KBM-7 (cell line): ENCODE results near the gene PLOD1.
A peak's percentile ranks its signal among the peaks of the same experiment; 100 is the strongest.
"Not testable (repeated sequence)": the region's sequence is repeated elsewhere in the genome, so short reads cannot be mapped to it uniquely, and the experiment has no call there.

Experiments
- DNase-seq: peaks from one replicate; pipeline ENCODE4 v3.0.0-alpha.2; 2015
- in situ Hi-C: fragments of 300-500 bp; cut with MboI; formaldehyde crosslinking; loops from 2 replicates; pipeline ENCODE4 v1.14.3; 2020; ENCODE audit warnings: low sequenced_read_pairs, low pct_unique_long_range_greater_than_20kb, mixed read lengths

PLOD1 gene

DNA sequence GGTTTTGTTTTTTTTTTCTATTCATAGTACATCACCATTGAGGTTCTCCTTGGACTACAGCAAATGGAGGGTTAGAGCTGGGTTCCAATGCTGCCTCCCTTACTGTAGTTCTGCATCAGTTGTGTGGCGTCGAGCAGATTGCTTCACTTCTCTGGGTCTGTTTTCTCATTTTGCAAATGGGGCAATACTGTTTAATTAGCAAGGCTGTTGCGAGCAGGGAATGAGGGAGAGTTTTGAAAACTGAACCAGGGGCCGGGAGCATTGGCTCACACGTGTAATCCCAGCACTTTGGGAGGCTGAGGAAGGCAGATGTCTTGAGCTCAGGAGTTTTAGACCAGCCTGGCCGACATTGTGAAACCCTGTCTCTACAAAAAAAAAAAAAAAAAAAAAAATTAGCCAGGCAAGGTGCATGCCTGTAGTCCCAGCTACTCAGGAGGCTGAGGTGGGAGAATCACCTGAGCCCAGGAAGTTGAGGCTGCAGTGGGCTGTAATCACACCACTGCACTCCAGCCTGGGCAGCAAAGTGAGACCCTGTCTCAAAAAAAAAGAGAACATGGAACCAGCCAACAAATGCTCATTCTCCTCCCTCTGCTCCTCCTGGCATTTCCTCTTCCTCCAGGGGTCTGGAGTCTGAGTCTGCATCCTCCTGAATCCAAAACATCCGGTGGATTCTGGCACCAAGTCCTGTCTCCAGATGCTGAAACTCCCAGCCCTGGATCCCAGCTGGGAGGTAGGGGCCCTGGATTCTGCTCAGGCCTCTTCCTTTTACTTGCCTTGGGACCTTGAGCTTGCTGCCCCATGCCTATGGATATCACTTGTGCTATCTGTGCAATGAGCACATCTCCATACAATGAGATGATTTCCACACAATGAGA is 3.7 kb upstream of the PLOD1 start:
- DNase-seq = peak; percentile 20
- in situ Hi-C loops = no loop called here

DNA sequence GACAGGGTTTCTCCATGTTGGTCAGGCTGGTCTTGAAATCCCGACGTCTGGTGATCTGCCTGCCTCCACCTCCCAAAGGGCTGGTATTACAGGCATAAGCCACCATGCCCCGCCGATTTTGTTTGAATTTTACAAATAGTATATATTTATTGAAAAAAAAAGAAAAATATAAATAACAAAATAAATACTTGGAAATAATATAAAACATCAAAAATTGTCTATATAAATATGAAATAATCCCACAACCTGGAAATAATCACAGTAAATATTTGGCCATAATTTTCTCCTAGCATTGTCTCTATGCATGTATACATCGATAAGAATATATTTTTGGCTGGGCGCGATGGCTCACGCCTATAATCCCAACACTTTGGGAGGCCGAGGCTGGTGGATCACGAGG is 2.7 kb upstream of the PLOD1 start:
- in situ Hi-C loops = no loop called here
- no peak for DNase-seq

DNA sequence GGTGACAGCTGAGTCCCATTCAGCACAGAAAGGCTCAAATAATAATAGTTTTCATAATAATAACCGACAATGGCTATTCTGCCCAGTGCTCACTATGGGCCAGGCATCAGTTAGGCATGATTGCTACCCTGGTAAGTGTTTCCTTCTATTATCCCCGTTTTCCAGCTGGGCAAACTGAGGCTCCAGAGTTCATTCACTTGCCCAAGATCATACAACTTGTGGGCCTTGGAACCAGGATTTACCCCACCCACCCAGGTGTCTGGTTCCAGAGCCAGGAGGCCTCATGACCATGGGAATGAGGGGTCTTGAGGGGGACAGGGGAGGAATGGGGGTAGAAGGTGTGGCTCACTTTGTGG is 518 bp downstream of the PLOD1 start:
- in situ Hi-C loops = no loop called here
- DNase-seq = no peak

DNA sequence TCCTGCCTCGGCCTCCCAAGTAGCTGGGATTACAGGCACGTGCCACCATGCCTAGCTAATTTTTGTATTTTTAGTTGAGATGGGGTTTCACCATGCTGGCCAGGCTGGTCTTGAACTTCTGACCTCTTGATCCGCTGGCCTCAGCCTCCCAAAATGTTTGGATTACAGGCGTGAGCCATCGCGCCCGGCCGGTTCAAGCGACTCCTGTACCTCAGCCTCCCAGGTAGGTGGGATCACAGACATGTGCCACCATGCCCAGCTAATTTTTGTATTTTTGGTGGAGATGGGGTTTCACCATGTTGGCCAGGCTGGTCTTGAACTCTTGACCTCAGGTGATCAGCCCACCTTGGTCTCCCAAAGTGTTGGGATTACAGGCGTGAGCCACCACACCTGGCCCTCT is 1.2 kb downstream of the PLOD1 start:
- in situ Hi-C loops = not testable (repeated sequence)

DNA sequence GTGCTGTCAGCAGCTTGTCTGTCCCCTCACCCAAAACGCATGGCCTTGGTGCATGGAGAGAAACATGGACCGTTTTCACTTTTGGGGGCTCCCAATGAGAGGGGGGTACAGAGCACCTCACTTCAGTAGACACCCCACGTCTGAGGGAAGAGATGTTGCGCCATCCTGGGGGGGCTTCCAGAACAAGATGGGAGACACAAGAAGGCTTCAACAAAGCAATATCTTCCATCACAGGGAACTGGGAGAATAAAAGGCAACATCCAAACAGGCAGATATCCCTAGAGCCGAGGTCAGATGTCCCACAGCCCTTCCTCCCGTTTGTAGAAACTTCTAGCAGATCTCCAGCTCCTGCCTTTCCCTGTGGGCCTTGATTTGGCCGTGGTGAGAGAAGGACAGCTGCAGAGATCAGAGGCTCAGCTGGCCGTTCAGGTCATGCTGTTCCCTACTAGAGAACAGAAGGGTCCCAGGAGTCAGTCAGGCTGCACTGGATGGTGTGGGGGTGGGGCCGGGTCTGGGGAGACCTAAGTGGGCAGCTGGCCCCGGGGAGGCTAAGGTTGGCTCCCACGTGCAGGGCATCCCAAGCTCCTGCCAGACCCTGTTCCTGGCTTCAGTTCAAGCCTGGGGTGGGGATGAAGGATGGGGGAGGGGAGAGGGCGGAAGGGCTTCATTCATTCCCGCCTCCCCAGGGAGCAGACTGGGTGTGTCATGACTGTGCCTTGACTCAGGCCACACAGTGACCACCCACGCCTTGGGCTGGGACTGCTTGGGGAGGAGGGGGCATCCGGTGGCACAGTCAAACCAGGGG is 4.4 kb downstream of the PLOD1 start:
- no peak for DNase-seq
- in situ Hi-C loops = no loop called here

More for the DNA sequence above, 1.2 kb downstream of the PLOD1 start:
- not testable (repeated sequence) for DNase-seq

DNA sequence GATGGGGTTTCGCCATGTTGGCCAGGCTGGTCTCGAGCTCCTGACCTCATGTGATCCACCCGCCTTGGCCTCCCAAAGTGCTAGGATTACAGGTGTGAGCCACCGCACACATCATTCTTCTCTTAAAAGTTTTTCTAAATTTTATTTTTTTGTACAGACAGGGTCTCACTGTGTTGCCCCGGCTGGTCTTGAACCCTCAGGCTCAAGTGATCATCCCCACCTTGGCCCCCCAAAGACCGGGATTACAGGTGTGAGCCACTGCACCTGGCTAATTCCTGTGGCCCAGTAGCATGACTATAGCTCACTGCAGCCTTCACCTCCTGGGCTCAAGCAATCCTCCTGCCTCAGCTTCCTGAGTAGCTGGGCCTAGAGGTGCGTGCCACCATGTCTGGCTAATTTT is 5.3 kb downstream of the PLOD1 start:
- DNase-seq, in situ Hi-C loops: not testable (repeated sequence)

DNA sequence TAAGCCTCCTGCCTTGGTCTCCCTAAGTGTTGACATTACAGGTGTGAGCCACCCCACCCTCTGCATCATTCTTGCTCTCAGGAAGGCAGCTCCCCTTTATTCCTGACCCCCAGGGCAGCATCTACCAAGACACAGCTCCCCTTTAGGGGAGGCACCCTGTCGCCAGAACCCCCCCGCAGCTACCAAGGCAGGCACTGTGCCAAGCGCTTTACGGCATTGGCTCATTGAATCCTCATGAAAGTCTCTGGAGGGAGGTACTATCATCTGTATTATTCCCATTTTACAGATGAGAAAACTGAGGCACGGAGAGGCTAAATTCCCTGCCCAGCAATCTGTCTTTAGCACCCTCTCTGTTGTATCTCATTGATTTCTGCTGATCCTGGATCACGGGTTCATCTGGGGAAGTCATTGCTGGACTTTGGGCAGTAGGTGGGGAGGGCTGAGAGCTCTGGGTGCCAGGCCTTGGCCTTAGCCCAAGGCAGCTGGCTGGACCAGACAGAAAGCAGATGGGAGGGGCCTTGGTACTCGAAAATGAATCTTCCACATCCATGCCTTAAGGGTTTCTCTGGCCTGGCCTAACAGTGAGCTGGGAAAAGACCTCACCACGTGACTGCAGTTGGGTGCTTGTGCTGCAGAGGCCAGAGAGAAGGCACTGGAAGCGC is 5.9 kb downstream of the PLOD1 start:
- no peak for DNase-seq
- in situ Hi-C loops = no loop called here

DNA sequence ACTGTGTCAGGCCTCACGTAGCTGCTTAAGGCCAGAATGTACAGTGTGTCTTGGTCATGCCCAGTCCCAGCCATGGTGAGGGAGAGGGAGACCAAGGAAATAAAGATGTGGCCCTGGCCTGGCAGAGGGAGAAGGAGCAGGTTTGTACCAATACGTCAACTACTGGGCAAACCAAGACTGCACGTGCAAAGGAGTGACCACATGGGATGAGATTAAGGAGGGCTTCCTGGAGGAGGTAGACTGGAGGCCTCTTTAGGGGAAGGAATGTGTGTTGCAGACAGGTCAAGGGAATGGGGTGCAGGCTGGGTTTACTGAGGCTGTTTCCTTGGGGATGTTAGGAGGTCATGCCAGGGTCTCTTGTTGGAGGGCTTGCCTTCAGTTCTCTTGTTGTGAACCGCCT is 7.8 kb downstream of the PLOD1 start:
- DNase-seq = no peak
- in situ Hi-C loops = no loop called here

DNA sequence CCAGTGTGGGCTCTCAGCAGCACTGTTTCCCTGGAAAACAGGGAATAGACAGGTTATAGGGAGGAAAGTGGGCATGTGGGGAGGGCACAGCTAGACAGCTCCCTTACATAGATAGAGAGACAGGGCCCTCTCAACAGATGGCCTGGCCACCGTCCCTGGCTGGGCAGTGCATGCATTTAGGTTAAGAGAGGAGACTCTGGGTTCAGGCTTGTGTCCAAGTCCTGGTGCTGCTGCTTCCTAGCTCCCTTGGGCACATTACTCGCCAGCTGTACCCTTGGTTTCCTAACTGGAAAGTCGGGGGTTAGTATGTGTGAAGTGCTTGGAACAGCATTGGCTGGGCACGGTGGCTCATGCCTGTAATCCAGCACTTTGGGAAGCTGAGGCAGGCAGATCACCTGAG is 9.1 kb downstream of the PLOD1 start:
- no peak for DNase-seq
- in situ Hi-C loops = no loop called here

DNA sequence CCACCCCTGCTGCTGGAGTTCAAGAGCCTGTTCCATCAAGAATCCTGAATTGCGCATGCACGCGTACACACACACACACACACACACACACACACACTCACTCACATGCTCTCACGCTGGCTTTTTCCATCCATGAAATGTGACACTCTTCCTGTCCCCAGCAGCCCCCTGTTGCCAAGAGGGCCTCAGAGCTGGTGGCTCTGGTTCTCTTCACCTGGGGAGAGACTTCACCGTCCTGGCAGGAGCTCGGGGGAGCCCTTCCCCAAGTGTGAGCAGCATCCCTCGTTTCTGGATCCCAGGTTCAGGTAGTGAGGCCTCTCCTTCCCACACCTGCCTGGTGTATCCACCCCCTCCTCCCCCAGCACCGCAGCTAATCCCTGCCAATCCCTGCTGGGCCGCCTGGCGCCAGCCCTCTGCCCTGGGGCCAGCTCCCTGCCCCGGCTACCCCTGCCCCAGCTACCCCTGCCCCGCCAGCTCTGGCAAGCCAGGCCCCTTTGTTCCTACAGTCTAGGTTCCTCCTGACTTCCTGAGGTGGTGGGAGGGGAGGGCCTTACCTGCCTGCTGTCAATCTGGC is 9.9 kb downstream of the PLOD1 start:
- in situ Hi-C loops = no loop called here
- DNase-seq = peak; percentile 7

DNA sequence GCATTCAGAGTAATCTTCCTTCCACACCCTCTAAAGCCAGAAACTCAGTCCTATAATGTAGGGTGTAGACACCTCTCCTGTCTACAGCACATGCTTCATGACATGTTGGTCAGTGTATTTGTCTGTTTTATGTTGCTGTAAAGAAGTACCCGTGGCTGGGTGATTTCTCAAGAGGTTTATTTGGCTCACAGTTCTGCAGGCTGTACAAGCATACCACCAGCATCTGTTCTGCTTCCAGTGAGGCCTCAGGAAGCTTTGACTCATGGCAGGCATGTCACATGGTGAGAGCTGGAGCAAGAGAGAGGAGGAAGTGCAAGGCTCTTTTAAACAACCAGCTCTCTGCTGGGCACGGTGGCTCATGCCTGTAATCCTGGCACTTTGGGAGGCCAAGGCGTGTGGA is 12.1 kb downstream of the PLOD1 start:
- DNase-seq = no peak

DNA sequence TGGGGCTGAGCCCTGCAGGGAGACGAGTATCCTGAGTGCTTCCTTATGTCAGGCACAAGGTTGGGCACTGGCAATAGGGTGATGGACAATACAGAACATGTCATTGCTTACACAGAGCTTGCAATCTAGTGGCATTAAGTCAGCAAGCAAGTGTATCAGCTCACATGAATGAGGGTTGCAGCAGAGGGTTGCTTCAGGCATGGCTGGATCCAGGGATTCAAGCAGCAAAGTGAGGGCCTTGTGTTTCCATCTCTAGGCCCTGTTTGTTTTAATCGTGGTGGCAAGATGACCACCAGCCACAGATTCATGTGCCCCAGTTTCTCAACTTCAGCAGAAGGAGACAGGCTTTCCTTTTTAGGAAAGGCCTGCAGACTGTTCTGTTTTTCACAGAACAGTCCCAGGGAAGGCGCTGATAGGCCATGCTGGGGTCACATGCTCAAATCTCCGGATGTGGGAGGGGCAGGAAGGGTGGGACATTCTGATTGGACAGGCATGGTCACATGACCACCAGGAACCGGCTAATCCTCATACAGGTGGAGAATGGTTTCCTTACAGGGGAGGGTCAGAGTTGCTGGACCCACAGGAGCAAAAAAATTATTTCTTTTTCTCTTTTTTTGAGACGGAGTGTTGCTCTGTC is 14.4 kb downstream of the PLOD1 start:
- DNase-seq = peak; percentile 60
- in situ Hi-C loops = no loop called here

More for the DNA sequence above, 12.1 kb downstream of the PLOD1 start:
- in situ Hi-C loops = no loop called here

DNA sequence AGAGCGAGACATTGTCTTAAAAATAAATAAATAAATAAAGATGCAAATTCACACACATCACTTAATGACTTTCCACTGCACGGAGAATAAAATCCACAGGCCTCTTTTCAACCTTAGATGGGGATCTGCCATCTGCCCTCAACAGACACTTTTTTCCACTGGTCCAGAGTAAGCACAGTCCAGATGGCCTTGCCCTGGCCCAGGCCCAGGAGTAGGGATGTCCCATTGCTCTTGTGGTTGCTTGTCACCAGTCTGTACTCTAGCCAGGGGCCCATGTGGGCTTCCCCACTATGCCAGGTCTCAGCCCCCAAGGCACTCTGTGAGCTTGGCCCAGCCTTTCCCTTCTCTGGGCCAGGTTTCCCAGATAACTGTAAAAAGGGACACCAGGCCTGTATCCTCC is 17.4 kb downstream of the PLOD1 start:
- in situ Hi-C loops = no loop called here
- DNase-seq = no peak

DNA sequence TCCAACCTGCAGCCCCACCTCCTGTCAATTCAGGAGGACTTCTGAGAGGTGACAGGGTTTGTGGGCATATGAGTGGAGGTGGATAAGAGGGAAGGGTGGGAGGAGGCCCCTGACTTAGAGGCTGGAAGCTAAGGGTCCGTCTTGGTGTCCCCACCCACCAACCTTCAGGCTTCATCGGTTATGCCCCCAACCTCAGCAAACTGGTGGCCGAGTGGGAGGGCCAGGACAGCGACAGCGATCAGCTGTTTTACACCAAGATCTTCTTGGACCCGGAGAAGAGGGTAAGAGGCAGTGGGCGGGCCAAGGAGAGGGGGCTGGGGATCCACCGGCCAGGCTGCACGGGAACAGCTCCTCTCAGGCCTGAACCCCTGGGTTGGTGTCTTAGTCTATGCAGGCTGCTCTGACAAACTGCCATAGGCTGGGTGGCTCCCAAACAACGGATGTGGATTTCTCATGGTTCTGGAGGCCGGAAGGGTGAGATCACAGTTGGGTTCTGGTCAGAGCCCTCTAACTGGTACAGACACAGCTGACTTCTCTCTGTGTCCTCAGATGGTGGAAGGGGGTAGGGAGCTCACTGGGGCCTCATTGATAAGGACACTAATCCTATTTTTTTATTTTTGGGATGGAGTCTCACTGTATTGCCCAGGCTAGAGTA is 18.1 kb downstream of the PLOD1 start:
- in situ Hi-C loops = no loop called here
- DNase-seq = no peak

DNA sequence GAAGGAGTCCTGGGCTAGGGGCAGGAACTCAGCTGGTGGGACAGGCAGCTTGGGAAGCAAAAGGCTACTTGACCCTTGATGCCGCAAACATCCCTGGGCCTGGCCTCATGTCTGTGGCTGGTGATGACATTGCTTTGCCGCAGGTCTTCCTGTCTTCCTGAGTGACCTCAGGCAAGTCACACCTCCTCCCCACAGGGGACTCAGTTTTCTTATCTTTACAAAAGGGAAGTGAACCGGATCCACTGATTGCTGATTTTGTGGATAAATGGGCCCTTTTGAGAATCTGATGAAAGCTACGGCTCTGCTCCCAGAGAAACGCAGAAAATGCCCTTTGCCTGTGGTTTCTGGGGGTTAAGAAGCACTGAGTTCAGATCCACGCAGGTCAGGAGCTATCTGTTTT is 20.7 kb downstream of the PLOD1 start:
- in situ Hi-C loops = no loop called here
- no peak for DNase-seq

DNA sequence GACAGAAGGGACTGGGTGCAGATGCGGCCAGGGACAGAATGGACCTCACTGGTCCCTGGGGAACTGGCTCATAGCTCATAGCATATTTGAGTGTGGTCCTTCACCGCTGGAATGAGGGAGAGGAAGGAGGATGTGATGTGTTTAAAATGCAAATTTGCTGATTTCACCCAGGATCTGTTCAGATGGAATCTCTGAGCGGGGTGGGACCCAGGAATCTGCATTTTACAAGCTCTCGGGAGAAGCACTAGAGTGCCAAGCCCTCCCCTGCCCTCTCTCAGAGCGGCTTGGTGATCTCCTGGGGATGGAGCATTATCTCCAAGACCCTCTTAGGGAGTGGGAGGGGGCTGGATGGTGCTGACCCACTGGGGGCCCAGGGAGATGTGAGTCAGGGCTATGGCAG is 22.9 kb downstream of the PLOD1 start:
- in situ Hi-C loops = no loop called here
- no peak for DNase-seq

DNA sequence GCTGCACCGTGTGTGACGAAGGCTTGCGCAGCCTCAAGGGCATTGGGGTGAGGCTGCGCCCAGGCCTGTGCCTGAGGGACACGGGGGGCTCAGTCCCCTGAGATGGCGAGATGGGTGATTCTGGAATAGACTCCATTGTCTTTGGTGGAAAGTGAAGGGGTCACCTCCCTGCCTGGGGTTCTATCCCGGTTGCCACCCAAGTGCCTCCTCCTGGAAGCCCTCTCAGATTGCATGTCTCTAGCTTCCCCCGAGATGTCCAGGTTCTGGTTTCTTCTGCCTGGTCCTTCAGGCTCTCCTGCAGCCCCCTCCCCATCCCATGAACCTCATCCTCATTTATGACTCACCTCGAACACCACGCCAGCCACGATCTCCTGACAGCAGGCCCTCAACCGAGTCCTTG is 23.4 kb downstream of the PLOD1 start:
- no peak for DNase-seq
- in situ Hi-C loops = no loop called here

DNA sequence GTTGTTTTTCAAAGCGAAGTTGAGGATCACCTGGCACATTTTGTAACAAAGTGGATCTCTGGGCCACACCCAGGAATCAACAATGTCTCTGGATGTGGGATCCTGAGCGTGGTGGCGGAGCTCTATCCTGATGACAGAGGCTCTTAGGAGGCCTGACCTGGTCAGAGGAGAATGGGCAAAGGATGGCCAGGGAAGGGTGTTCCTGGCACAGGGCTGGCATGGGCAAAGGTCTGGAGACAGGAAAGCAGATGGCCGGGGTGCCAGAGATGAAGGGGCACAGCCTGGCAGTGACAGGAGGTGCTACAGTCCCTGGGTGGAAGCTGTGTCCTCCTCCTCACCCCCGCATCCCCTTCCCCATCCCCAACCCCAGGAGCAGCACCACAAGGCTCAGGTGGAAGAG is 25.8 kb downstream of the PLOD1 start:
- in situ Hi-C loops = no loop called here
- DNase-seq = no peak

DNA sequence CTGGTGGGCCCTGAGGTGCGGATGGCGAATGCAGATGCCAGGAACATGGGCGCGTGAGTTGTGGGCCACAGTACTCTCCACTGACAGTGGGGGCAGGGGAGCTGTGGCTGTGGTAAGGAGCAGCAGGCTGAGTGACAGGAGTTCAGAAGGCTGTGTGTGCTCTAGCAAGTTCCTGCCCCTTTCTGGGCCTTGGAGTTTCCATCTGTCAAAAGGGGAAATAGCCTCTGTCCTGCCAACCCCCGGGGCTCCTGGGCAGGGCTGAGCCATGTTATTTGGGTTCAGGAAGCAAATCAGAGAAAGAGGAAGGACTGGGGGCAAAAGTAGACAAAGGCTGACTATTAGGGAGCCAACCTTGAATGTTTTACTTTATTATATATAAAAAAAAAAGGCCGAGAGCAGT is 26.2 kb downstream of the PLOD1 start:
- DNase-seq = peak; percentile 34
- in situ Hi-C loops = no loop called here
